Neural progenitor cell (in vitro differentiated cells): Measurements from ENCODE around the gene ODAD4. TPM values are rescaled to one million over a fixed set of nuclear protein-coding genes. Genes with fewer than 3 reads are reported as not detected.

Source experiments
- DNase-seq: peaks from one replicate; pipeline ENCODE4 v3.0.0-alpha.2; 2016; ENCODE audit warnings: low spot score
- H2AFZ ChIP-seq: fragments of 200-600 bp; sonication (generic); replicated peaks from 2 replicates; pipeline ENCODE4 v1.6.1; 2016; ENCODE audit warnings: antibody characterized with exemption
- H3F3A ChIP-seq: fragments of 200-600 bp; sonication (generic); 2 replicates; pipeline ENCODE4 v1.6.1; 2016; ENCODE audit warnings: antibody characterized with exemption, low read depth
- H3K27ac ChIP-seq: fragments of 200-600 bp; sonication (generic); 2 replicates; pipeline ENCODE4 v1.5.1; 2016; ENCODE audit warnings: mild to moderate bottlenecking
- H3K27me3 ChIP-seq: fragments of 200-600 bp; sonication (generic); 2 replicates; pipeline ENCODE4 v1.6.1; 2016; ENCODE audit warnings: mild to moderate bottlenecking, moderate library complexity
- H3K36me3 ChIP-seq: fragments of 200-600 bp; sonication (generic); 2 replicates; pipeline ENCODE4 v1.5.1; 2016
- H3K4me1 ChIP-seq: fragments of 200-600 bp; sonication (generic); 2 replicates; pipeline ENCODE4 v1.6.1; 2016; ENCODE audit warnings: mixed run types
- H3K4me2 ChIP-seq: fragments of 200-600 bp; sonication (generic); 2 replicates; pipeline ENCODE4 v1.6.1; 2016
- H3K4me3 ChIP-seq: fragments of 200-600 bp; sonication (generic); 2 replicates; pipeline ENCODE4 v1.5.1; 2016
- H3K79me2 ChIP-seq: fragments of 200-600 bp; sonication (generic); 2 replicates; pipeline ENCODE4 v1.6.1; 2016; ENCODE audit warnings: low read depth
- H3K9ac ChIP-seq: fragments of 200-600 bp; sonication (generic); 2 replicates; pipeline ENCODE4 v1.6.1; 2016
- H3K9me3 ChIP-seq: fragments of 200-600 bp; sonication (generic); 2 replicates; pipeline ENCODE4 v1.5.1; 2016; ENCODE audit warnings: low read depth
- H4K20me1 ChIP-seq: fragments of 200-600 bp; sonication (generic); 2 replicates; pipeline ENCODE4 v1.6.1; 2016; ENCODE audit warnings: low read depth
- H3K27ac Mint-ChIP-seq: 3 replicates; pipeline ENCODE4 v1.8.0; 2021; ENCODE audit warnings: mixed read lengths
- H3K27me3 Mint-ChIP-seq: 2 replicates; pipeline ENCODE4 v1.8.0; 2022; ENCODE audit warnings: low read depth, mild to moderate bottlenecking, inconsistent platforms, moderate library complexity, mixed read lengths; ENCODE audit not compliant: insufficient read depth
- H3K36me3 Mint-ChIP-seq: 3 replicates; pipeline ENCODE4 v1.8.0; 2021; ENCODE audit warnings: mixed read lengths
- H3K4me1 Mint-ChIP-seq: 3 replicates; pipeline ENCODE4 v1.8.0; 2021; ENCODE audit warnings: mixed read lengths
- H3K4me3 Mint-ChIP-seq: 3 replicates; pipeline ENCODE4 v1.8.0; 2021; ENCODE audit warnings: mild to moderate bottlenecking, moderate library complexity, mixed read lengths
- H3K9me3 Mint-ChIP-seq: 3 replicates; pipeline ENCODE4 v1.8.0; 2020; ENCODE audit warnings: mixed read lengths
- EZH2 ChIP-seq: fragments of 200-600 bp; sonication (generic); IDR thresholded peaks from 2 replicates; pipeline ENCODE4 v1.6.1; 2017; ENCODE audit warnings: antibody characterized with exemption, mild to moderate bottlenecking, moderate library complexity
- EZH2phosphoT487 ChIP-seq: fragments of 200-600 bp; sonication (generic); IDR thresholded peaks from 2 replicates; pipeline ENCODE4 v1.6.1; 2017; ENCODE audit warnings: antibody characterized with exemption
- total RNA-seq: library from RNA; depleted of rRNA; stranded (reverse); fragments of >200 nt; gene quantifications from 2 replicates; pipeline ENCODE4 v1.2.3, GENCODE V29; 2015; ENCODE audit warnings: low replicate concordance
- TF ChIP-seq, protein P1 (sequence below): fragments of 200-600 bp; sonication (generic); IDR thresholded peaks from 2 replicates; pipeline ENCODE4 v1.5.1; 2017; ENCODE audit warnings: antibody characterized with exemption, mild to moderate bottlenecking

ODAD4 gene
- total RNA-seq, 1 donor from 2014 or later: 4.1 TPM

DNA sequence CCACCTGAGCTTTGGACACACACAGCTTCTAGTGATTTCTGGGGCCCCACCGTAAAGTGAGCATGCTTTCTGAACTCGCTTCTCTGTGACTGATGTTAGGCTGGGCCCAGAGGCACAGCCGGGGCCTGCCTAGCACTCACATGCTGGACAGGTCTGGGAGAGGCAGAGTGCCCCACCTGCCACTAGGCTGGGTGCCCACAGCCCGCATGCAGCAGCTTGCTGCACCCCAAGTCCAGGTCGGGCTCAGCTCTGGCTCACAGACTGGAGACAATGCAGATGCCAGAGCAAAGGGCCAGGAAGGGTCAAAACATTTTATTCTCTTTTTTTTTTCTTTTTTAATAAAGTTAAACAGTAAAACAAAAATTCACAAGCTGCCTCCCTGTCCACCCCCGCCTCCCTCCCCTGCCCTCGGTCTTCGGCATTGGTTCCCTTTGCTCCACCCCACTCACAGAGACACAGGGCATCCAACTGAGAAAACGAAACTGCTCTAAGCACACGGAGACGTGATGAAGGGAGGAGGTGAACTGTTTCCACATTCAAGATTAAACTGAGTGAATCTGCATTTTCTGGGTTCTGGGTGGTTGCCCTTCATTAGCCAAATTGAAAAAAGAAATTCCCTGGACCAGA lies 45.8 kb downstream of the ODAD4 start:
- TF ChIP-seq EZH2phosphoT487 (no peak), EZH2 (no peak)
- TF ChIP-seq, protein P1, sequence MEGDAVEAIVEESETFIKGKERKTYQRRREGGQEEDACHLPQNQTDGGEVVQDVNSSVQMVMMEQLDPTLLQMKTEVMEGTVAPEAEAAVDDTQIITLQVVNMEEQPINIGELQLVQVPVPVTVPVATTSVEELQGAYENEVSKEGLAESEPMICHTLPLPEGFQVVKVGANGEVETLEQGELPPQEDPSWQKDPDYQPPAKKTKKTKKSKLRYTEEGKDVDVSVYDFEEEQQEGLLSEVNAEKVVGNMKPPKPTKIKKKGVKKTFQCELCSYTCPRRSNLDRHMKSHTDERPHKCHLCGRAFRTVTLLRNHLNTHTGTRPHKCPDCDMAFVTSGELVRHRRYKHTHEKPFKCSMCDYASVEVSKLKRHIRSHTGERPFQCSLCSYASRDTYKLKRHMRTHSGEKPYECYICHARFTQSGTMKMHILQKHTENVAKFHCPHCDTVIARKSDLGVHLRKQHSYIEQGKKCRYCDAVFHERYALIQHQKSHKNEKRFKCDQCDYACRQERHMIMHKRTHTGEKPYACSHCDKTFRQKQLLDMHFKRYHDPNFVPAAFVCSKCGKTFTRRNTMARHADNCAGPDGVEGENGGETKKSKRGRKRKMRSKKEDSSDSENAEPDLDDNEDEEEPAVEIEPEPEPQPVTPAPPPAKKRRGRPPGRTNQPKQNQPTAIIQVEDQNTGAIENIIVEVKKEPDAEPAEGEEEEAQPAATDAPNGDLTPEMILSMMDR: no peak
- no peak for DNase-seq
- Histone ChIP-seq H3K79me2 (peaks cover under 1% of the 10 kb centered on the region), H3F3A (peaks cover 8% of the 10 kb centered on the region), H3K36me3 (no peaks in the 10 kb centered on the region), H3K27me3 (no peaks in the 10 kb centered on the region), H3K4me1 (no peaks in the 10 kb centered on the region), H3K27ac (no peak overlapping the region), H3K9ac (no peak overlapping the region), H3K9me3 (no peaks in the 10 kb centered on the region), H2AFZ (no peak overlapping the region), H3K4me2 (no peak overlapping the region), H4K20me1 (peaks cover 23% of the 10 kb centered on the region), H3K4me3 (no peak overlapping the region)
- Mint-ChIP-seq H3K9me3 (no peaks in the 10 kb centered on the region), H3K36me3 (peaks cover 29% of the 10 kb centered on the region), H3K27me3 (peaks cover 2% of the 10 kb centered on the region), H3K4me3 (no peak overlapping the region), H3K4me1 (no peaks in the 10 kb centered on the region), H3K27ac (no peak overlapping the region)

DNA sequence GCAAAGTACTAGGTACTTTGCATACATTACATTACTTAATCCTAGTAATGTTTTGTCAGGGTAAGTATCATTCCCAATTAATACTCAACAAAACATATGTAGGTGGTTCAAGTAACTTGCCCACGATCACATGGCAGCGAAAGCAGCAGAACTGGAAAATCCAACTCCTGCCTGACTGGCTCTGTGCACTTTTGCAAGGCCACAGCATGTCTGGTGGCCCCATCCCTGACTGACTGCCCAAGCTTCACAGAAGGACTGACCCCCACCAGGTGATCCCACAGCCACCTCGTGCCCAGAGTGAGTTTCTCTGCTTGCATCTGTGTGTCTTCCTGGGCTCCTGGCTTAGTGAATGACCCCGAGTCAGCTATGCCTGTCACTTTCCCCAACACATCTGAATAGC lies 47.6 kb downstream of the ODAD4 start:
- peaks cover 2% of the 10 kb centered on the region for H3K27me3 Mint-ChIP-seq
- H3K36me3 Mint-ChIP-seq: peaks cover 34% of the 10 kb centered on the region

DNA sequence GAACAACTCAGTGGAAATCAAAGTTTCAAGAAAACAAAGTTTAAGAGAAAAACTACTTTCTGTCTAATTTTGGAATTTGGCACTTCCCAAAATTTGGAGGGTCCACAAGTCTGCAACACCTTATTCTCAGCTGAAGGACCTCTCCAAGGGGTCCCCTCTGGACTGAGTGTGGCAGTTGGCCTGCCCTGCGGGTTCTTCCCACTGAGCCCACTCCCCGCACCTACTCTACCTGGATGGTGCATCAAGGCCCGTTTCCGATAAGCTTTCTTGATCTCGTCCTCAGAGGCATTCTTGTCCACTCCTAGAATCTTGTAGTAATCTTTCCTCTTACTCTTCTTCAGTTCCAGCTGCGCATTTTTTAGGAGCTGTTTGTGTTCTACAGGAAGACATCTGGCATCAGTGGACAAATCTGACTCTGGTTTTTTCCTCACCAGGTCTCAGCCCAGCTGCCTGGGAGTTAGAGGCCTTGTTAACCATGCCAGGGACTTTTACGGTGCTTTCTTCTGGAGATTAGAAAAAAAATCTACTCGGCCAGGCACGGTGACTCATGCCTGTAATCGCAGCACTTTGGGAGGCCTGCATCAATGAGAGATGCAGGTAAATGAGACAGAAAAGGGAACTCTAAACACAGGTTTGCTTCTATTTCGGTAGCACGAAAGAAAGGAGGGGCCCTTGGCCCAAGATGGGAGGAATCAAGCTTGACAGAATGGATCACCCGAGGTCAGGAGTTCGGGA lies 51.8 kb downstream of the ODAD4 start:
- H3K79me2 ChIP-seq: no peaks in the 10 kb centered on the region
- Mint-ChIP-seq H3K4me1 (peaks cover 3% of the 10 kb centered on the region), H3K9me3 (no peaks in the 10 kb centered on the region), H3K4me3 (no peak overlapping the region), H3K36me3 (peaks cover 37% of the 10 kb centered on the region), H3K27me3 (peaks cover 5% of the 10 kb centered on the region), H3K27ac (no peak overlapping the region)
- H2AFZ ChIP-seq: no peak overlapping the region
- no peaks in the 10 kb centered on the region for H3K9me3 ChIP-seq
- no peak overlapping the region for H3K4me2 ChIP-seq
- H3K4me3 ChIP-seq: no peak overlapping the region
- no peak for TF ChIP-seq EZH2
- TF ChIP-seq, protein P1: no peak
- no peak for TF ChIP-seq EZH2phosphoT487
- H4K20me1 ChIP-seq: no peaks in the 10 kb centered on the region
- no peak for DNase-seq
- H3K4me1 ChIP-seq: no peaks in the 10 kb centered on the region
- H3K36me3 ChIP-seq: peaks cover 19% of the 10 kb centered on the region
- H3K27me3 ChIP-seq: no peaks in the 10 kb centered on the region
- H3K27ac ChIP-seq: no peak overlapping the region
- H3F3A ChIP-seq: peaks cover 9% of the 10 kb centered on the region
- H3K9ac ChIP-seq: no peak overlapping the region

More for the DNA sequence above, 47.6 kb downstream of the ODAD4 start:
- Histone ChIP-seq H3K27ac (no peak overlapping the region), H3K27me3 (no peaks in the 10 kb centered on the region), H3K9ac (no peak overlapping the region), H3K4me3 (no peak overlapping the region), H2AFZ (no peak overlapping the region), H3K9me3 (no peaks in the 10 kb centered on the region), H3K4me1 (no peaks in the 10 kb centered on the region), H4K20me1 (peaks cover 11% of the 10 kb centered on the region), H3K36me3 (peaks cover 5% of the 10 kb centered on the region), H3K79me2 (no peaks in the 10 kb centered on the region), H3K4me2 (no peak overlapping the region), H3F3A (peaks cover 8% of the 10 kb centered on the region)
- Mint-ChIP-seq H3K4me1 (no peaks in the 10 kb centered on the region), H3K27ac (no peak overlapping the region), H3K9me3 (no peaks in the 10 kb centered on the region), H3K4me3 (no peak overlapping the region)
- no peak for TF ChIP-seq EZH2
- TF ChIP-seq, protein P1: no peak
- TF ChIP-seq EZH2phosphoT487: no peak
- DNase-seq: no peak
